ENCODE results near the gene KICS2. TPM values are rescaled to one million over a fixed set of nuclear protein-coding genes. Genes with fewer than 3 reads are reported as not detected.

Gene KICS2
- total and polyA plus RNA-seq, 9 of the 15 experiments (the other 6 are each of a cell fraction or from before 2014, with no cell fraction given) = 2.3 to 6.4 (median 5.5) TPM

- no peak for TF ChIP-seq SAFB2 (IDR thresholded peaks at IDR 0.05; ENCODE audit: borderline replicate concordance, low read depth, low read length, severe bottlenecking)
- TF ChIP-seq ZBTB33 (CRISPR knock-in tag; IDR thresholded peaks at IDR 0.05) = no peak
- no peak for TF ChIP-seq ZNF76 (CRISPR knock-in tag; IDR thresholded peaks at IDR 0.05; ENCODE audit: borderline replicate concordance)
- TF ChIP-seq PBX2 (CRISPR knock-in tag; IDR thresholded peaks at IDR 0.05; ENCODE audit: low read depth) = no peak
- TF ChIP-seq PBX2 (tag; conservative IDR thresholded peaks at IDR 0.05; ENCODE audit: low read depth) = no peak
- TF ChIP-seq TEAD1 (CRISPR knock-in tag; IDR thresholded peaks at IDR 0.05) = no peak
- no peak for TF ChIP-seq PKNOX1 (IDR thresholded peaks at IDR 0.05)
Measured at GRCh38 chr12:64243809-64244208, 21.7 kb upstream of the KICS2 start (continued).

Data from K562 (cell line).